HepG2 (cell line): Measurements from ENCODE around the gene GPR179. TPM values are rescaled to one million over a fixed set of nuclear protein-coding genes. Genes with fewer than 3 reads are reported as not detected.

Experiments used
- ATAC-seq: fragments of 200-7000 bp; cut with Tn5 transposase; 3 replicates; pipeline ENCODE4 v1.9.1; 2020; ENCODE audit warnings: mild to moderate bottlenecking, moderate library complexity
- BruUV-seq: library from RNA; stranded (reverse); fragments of 400-500 nt; replicated peaks from 2 replicates; lab custom pipeline; 2021; lab: Mats Ljungman, UMichigan
- CTCF ChIA-PET: fragments of 300-600 bp; formaldehyde crosslinking; extraction: SDS; loops from one replicate; lab custom pipeline; 2021; ENCODE audit warnings: low total read pairs, inconsistent platforms, low intra/inter-chr PET ratio; lab: Yijun Ruan, JAX
- POLR2A ChIA-PET: fragments of 350-600 bp; sonication (Branson Sonifier 250); formaldehyde crosslinking; loops from one replicate; lab custom pipeline; 2020; ENCODE audit warnings: antibody characterized with exemption, inconsistent platforms; lab: Yijun Ruan, JAX
- DNase-seq: peaks from one replicate; pipeline ENCODE4 v3.0.0-alpha.2; 2015; ENCODE audit warnings: low spot score
- FAIRE-seq: peaks from 3 replicates; lab custom pipeline; 2011; peaks lifted over from hg19 to GRCh38; lab: Jason Lieb, UNC
- H2AFZ ChIP-seq: one replicate; pipeline ENCODE4 v1.6.1; 2011; ENCODE audit warnings: low read length, inconsistent platforms
- H3K27ac ChIP-seq: fragments of 300-600 bp; 3 replicates; pipeline ENCODE4 v1.8.0; 2011; ENCODE audit warnings: mixed run types, mild to moderate bottlenecking, mixed read lengths, low read length, inconsistent platforms; ENCODE audit not compliant: insufficient read depth; ENCODE audit errors: extremely low read length
- H3K27me3 ChIP-seq, 2 experiments: fragments of 200-600 bp in 1 of 2; 2 replicates in 1 of 2; 3 replicates in 1 of 2; pipeline versions ENCODE4 v1.6.0 to v1.8.0; 2011; ENCODE audit warnings: low read length in 2 of 2, mild to moderate bottlenecking in 2 of 2, moderate library complexity in 2 of 2, inconsistent platforms in 1 of 2; ENCODE audit not compliant: insufficient read depth in 2 of 2, control insufficient read depth in 1 of 2
- H3K36me3 ChIP-seq, 2 experiments: fragments of 200-600 bp in 1 of 2; replicated peaks in 1 of 2; 2 replicates in 1 of 2; 3 replicates in 1 of 2; pipeline versions ENCODE4 v1.5.1 to v1.8.0; 2011; ENCODE audit warnings: low read length in 2 of 2, inconsistent platforms in 1 of 2; ENCODE audit not compliant: insufficient read depth in 2 of 2, control insufficient read depth in 1 of 2
- H3K4me1 ChIP-seq: 2 replicates; pipeline ENCODE4 v1.5.1; 2012; ENCODE audit warnings: low read length, inconsistent platforms; ENCODE audit not compliant: insufficient read depth
- H3K4me2 ChIP-seq: 2 replicates; pipeline ENCODE4 v1.6.0; 2011; ENCODE audit warnings: low read depth, low read length, inconsistent platforms
- H3K4me3 ChIP-seq, 3 experiments: fragments of 200-600 bp in 1 of 3; sonication (generic), shearing (Covaris generic) in 1 of 3; replicated peaks in 1 of 3; 2 replicates each; pipeline ENCODE4 v1.5.1; 2011 to 2016; ENCODE audit warnings: low read length in 3 of 3, inconsistent platforms in 2 of 3, low read depth in 2 of 3, mild to moderate bottlenecking in 2 of 3, control low read depth in 1 of 3, mixed read lengths in 1 of 3; ENCODE audit not compliant: insufficient read depth in 1 of 3
- H3K79me2 ChIP-seq: one replicate; pipeline ENCODE4 v1.6.1; 2011; ENCODE audit warnings: low read length, inconsistent platforms; ENCODE audit not compliant: insufficient read depth
- H3K9ac ChIP-seq: 2 replicates; pipeline ENCODE4 v1.6.0; 2011; ENCODE audit warnings: mild to moderate bottlenecking, low read depth, low read length, inconsistent platforms; ENCODE audit not compliant: insufficient read depth
- H3K9me3 ChIP-seq: 2 replicates; pipeline ENCODE4 v1.5.1; 2012; ENCODE audit warnings: mild to moderate bottlenecking, low read length
- H4K20me1 ChIP-seq: 2 replicates; pipeline ENCODE4 v1.6.0; 2011; ENCODE audit warnings: inconsistent platforms, mild to moderate bottlenecking, low read length, moderate library complexity; ENCODE audit not compliant: insufficient read depth
- ATM ChIP-seq: fragments of 450-650 bp; IDR thresholded peaks from 2 replicates; pipeline ENCODE4 v1.7.1; 2017; ENCODE audit warnings: mild to moderate bottlenecking, borderline replicate concordance
- ISL2 ChIP-seq: sonication (generic); formaldehyde crosslinking; IDR thresholded peaks from 2 replicates; pipeline ENCODE4 v1.5.0; 2020; ENCODE audit warnings: missing genetic modification reagents
- KAT2B ChIP-seq: fragments of 150-350 bp; IDR thresholded peaks from 2 replicates; pipeline ENCODE4 v1.6.1; 2014; ENCODE audit warnings: low read depth, low read length, borderline replicate concordance
- KDM2A ChIP-seq: sonication (generic); formaldehyde crosslinking; IDR thresholded peaks from 2 replicates; pipeline ENCODE4 v1.4.0; 2020; ENCODE audit warnings: low read depth, missing genetic modification reagents, borderline replicate concordance
- RFXAP ChIP-seq: sonication (generic); formaldehyde crosslinking; IDR thresholded peaks from 2 replicates; pipeline ENCODE4 v1.4.0; 2020; ENCODE audit warnings: missing genetic modification reagents, borderline replicate concordance
- TAF1 ChIP-seq: sonication (generic); formaldehyde crosslinking; IDR thresholded peaks from 2 replicates; pipeline ENCODE4 v1.4.0; 2020; ENCODE audit warnings: missing genetic modification reagents
- ZKSCAN8 ChIP-seq: IDR thresholded peaks from 2 replicates; pipeline ENCODE4 v1.6.1; 2016; ENCODE audit warnings: borderline replicate concordance, missing genetic modification reagents, missing compliant biosample characterization
- WGBS: methylation state at CpG from one replicate; pipeline ENCODE4 v1.1.6; 2017; ENCODE audit warnings: low lambda C conversion rate; 5-methylcytosine and 5-hydroxymethylcytosine counted together
- in situ Hi-C: cut with HindIII; loops from 2 replicates; pipeline ENCODE4 v1.10.0; 2017; ENCODE audit warnings: low pct_unique_long_range_greater_than_20kb; ENCODE audit not compliant: extremely low pct_ligation_motif_present
- intact Hi-C: fragments of 100-400 bp; cut with micrococcal nuclease; formaldehyde crosslinking; loops from one replicate; pipeline ENCODE4 v1.10.0; 2022; ENCODE audit not compliant: unreplicated experiment
- polyA plus RNA-seq, 8 experiments: library from polyadenylated mRNA; depleted of rRNA in 3 of 8; stranded (reverse) in 7 of 8; unstranded in 1 of 8; fragments of >200 nt; fragmentation: Illumina TruSeq in 4 of 8; extraction: Trizol in 4 of 8; gene quantifications; 2 replicates each; pipeline versions ENCODE4 v1.2.1 to v1.2.3, GENCODE V29; 2011 to 2016; ENCODE audit warnings: low read depth in 4 of 8, missing spikeins in 1 of 8, mixed read lengths in 1 of 8; ENCODE audit not compliant: insufficient read depth in 1 of 8
- total RNA-seq, 5 experiments: library from RNA; depleted of rRNA; stranded (reverse); fragments of >200 nt; fragmentation: Illumina TruSeq; extraction: Trizol; gene quantifications; 2 replicates each; pipeline ENCODE4 v1.2.3, GENCODE V29; 2016; ENCODE audit warnings: low read depth in 1 of 5
- TF ChIP-seq, protein P1 (sequence below): IDR thresholded peaks from 2 replicates; pipeline ENCODE4 v1.6.1; 2016; ENCODE audit warnings: low read depth
- TF ChIP-seq, protein P2 (sequence below): sonication (generic); formaldehyde crosslinking; IDR thresholded peaks from 2 replicates; pipeline ENCODE4 v1.5.1; 2020; ENCODE audit warnings: mild to moderate bottlenecking, missing genetic modification reagents, moderate library complexity
- TF ChIP-seq, protein P3 (sequence below): sonication (generic); formaldehyde crosslinking; IDR thresholded peaks from 2 replicates; pipeline ENCODE4 v1.5.0; 2020; ENCODE audit warnings: missing genetic modification reagents, mild to moderate bottlenecking, borderline replicate concordance

The GPR179 gene
- total and polyA plus RNA-seq, 2 of the 13 experiments (the other 11 are each of a cell fraction or from before 2014, with no cell fraction given) = 0.03 TPM; not detected in 1

DNA sequence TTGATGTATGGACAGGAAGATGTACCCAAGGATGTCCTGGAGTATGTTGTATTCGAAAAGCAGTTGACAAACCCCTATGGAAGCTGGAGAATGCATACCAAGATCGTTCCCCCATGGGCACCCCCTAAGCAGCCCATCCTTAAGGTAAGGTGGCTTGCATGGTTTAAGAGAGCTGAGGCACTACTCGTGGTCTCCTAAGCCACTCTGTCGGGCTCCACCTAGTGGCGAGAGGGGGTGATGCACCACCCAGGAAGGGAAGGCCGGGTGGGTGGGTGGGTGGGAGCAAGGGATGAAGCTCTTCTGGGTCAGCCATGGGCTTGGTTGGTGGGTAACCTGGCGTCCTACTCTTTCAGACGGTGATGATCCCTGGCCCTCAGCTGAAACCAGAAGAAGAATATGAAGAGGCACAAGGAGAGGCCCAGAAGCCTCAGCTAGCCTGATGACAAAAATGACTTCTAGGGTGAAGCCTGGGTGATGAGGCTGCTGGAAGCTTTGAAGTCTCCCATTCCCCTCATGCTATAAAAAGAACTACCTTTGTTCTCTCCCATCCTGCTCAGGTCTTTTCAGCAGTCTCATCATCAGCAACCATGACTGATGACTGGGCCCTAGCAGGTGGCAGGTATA is 21.5 kb downstream of the GPR179 start (continued):
- 0 out of 2 replicates have a peak, but pooled peaks have one; percentile 20 for TF ChIP-seq KDM2A (CRISPR knock-in tag)

DNA sequence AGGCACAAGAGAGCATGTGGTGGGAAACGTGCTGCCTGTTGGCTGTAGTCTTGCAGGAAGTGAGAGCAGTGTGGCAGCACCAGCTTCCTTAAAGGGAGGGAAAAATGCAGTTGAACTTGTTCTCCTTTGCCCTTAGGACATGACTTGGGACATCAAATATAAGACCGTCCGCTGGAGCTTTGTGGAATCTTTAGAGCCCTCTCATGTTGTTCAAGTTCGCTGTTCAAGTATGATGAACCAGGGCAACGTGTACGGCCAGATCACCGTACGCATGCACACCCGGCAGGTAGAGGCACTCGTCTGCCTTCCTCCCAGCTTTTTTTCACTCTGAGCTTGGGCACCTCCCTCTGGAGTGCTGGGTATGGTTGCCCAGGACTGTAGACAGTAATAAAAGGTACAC is 23.3 kb downstream of the GPR179 start:
- Histone ChIP-seq H4K20me1 (no peaks in the 10 kb centered on the region), H3K27ac (no peak overlapping the region), H2AFZ (no peak overlapping the region), H3K9ac (no peak overlapping the region), H3K79me2 (no peaks in the 10 kb centered on the region), H3K27me3 (no peaks in the 10 kb centered on the region), H3K9me3 (no peaks in the 10 kb centered on the region), H3K4me3 (no peak overlapping the region), H3K4me2 (no peak overlapping the region), H3K36me3 (peaks cover 23 to 49% of the 10 kb centered on the region in 2 experiments), H3K4me1 (peaks cover 17% of the 10 kb centered on the region)
- in situ Hi-C loops (no loop called here), intact Hi-C loops (no loop called here)
- ATAC-seq (no peak), DNase-seq (no peak), FAIRE-seq (no peak)
- ChIA-PET POLR2A (no interaction called here), CTCF (no interaction called here)
- no TSS peak for BruUV-seq
- TF ChIP-seq, protein P1, sequence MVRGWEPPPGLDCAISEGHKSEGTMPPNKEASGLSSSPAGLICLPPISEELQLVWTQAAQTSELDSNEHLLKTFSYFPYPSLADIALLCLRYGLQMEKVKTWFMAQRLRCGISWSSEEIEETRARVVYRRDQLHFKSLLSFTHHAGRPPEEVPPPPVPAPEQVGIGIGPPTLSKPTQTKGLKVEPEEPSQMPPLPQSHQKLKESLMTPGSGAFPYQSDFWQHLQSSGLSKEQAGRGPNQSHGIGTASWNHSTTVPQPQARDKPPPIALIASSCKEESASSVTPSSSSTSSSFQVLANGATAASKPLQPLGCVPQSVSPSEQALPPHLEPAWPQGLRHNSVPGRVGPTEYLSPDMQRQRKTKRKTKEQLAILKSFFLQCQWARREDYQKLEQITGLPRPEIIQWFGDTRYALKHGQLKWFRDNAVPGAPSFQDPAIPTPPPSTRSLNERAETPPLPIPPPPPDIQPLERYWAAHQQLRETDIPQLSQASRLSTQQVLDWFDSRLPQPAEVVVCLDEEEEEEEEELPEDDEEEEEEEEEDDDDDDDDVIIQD (CRISPR knock-in tag) = no peak
- TF ChIP-seq RFXAP (CRISPR knock-in tag) = no peak
- no peak for TF ChIP-seq KAT2B
- no peak for TF ChIP-seq TAF1 (CRISPR knock-in tag)
- TF ChIP-seq ISL2 (CRISPR knock-in tag) = no peak
- TF ChIP-seq, protein P2, sequence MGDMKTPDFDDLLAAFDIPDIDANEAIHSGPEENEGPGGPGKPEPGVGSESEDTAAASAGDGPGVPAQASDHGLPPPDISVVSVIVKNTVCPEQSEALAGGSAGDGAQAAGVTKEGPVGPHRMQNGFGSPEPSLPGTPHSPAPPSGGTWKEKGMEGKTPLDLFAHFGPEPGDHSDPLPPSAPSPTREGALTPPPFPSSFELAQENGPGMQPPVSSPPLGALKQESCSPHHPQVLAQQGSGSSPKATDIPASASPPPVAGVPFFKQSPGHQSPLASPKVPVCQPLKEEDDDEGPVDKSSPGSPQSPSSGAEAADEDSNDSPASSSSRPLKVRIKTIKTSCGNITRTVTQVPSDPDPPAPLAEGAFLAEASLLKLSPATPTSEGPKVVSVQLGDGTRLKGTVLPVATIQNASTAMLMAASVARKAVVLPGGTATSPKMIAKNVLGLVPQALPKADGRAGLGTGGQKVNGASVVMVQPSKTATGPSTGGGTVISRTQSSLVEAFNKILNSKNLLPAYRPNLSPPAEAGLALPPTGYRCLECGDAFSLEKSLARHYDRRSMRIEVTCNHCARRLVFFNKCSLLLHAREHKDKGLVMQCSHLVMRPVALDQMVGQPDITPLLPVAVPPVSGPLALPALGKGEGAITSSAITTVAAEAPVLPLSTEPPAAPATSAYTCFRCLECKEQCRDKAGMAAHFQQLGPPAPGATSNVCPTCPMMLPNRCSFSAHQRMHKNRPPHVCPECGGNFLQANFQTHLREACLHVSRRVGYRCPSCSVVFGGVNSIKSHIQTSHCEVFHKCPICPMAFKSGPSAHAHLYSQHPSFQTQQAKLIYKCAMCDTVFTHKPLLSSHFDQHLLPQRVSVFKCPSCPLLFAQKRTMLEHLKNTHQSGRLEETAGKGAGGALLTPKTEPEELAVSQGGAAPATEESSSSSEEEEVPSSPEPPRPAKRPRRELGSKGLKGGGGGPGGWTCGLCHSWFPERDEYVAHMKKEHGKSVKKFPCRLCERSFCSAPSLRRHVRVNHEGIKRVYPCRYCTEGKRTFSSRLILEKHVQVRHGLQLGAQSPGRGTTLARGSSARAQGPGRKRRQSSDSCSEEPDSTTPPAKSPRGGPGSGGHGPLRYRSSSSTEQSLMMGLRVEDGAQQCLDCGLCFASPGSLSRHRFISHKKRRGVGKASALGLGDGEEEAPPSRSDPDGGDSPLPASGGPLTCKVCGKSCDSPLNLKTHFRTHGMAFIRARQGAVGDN (CRISPR knock-in tag) = no peak
- TF ChIP-seq ZKSCAN8 (CRISPR knock-in tag) = no peak
- no peak for TF ChIP-seq ATM
- TF ChIP-seq, protein P3, sequence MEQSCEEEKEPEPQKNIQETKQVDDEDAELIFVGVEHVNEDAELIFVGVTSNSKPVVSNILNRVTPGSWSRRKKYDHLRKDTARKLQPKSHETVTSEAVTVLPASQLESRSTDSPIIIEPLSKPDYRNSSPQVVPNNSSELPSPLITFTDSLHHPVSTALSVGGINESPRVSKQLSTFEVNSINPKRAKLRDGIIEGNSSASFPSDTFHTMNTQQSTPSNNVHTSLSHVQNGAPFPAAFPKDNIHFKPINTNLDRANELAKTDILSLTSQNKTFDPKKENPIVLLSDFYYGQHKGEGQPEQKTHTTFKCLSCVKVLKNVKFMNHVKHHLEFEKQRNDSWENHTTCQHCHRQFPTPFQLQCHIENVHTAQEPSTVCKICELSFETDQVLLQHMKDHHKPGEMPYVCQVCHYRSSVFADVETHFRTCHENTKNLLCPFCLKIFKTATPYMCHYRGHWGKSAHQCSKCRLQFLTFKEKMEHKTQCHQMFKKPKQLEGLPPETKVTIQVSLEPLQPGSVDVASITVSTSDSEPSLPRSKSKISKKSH (CRISPR knock-in tag) = no peak
- 99% methylated on average over 10 of the region's 10 CpGs for WGBS
